Heart left ventricle (tissue), 13 donors: ENCODE data around the gene MAPKAP1.

Source experiments
- POLR2A ChIP-seq, 2 donors: fragments of 450-650 bp; IDR thresholded peaks; one replicate each; pipeline ENCODE4 v1.6.1; 2017; ENCODE audit warnings: antibody characterized with exemption in 2 of 2, mild to moderate bottlenecking in 2 of 2, moderate library complexity in 2 of 2
- TF ChIP-seq, protein P1 (sequence below), 12 donors: fragments of 200-600 bp; sonication (generic) in 4 of 12; IDR thresholded peaks; one replicate each; pipeline versions ENCODE4 v1.5.0 to v1.8.0; 2018 to 2022; ENCODE audit warnings: antibody characterized with exemption in 12 of 12, mild to moderate bottlenecking in 5 of 12
- donor health status: ischemic (EF 13 %, LVEDD 7.1; RV severe dilation, severe dysfunction).
- donor health status: DM: no; HTN: yes; CAD: no.
- donor health status: DM: no; HTN: no; CAD: no.
- donor health status: ischemic (EF 25% LVEDD 6.9; RV normal size, moderate dysfunction).
- donor health status: ischemic (EF 25% LVEDD 5.7; RV mildly dilated, moderate dysfunction).
- donor health status: ischemic (EF 35%, LVEDD 5.7; RV mildly dilated, moderate dysfunction).
- donor health status: nonischemic (EF 11% LVEDD 7.7; RV severe dilation, severe dysfunction).
- donor health status: DM: yes; HTN: yes; CAD: no.
- donor health status: PGD.
- donor health status: ischemic (EF 29% LVEDD 5.4; RV normal size, mild dysfunction).
- donor health status: nonischemic (EF 23%, LVEDD 6.1; RV moderate dilation, normal function).

DNA sequence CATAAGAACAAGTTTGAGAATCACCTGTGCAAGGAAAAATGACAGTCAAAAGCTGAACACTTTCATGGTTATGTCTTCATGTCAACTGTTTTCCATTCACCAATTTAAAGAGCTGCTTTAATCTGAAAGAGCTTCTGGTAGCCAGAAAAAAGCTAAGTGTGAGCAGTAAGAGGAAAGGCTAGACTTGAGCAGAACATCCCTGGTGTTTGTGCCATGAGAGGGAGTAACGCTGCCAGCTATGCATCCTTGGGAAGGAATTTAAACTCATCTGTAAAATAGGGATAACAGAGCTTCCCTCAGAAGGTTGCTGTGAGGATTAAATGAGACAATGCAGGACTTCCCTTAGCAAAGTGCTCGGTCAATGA is 193.7 kb downstream of the MAPKAP1 start:
- TF ChIP-seq, protein P1, sequence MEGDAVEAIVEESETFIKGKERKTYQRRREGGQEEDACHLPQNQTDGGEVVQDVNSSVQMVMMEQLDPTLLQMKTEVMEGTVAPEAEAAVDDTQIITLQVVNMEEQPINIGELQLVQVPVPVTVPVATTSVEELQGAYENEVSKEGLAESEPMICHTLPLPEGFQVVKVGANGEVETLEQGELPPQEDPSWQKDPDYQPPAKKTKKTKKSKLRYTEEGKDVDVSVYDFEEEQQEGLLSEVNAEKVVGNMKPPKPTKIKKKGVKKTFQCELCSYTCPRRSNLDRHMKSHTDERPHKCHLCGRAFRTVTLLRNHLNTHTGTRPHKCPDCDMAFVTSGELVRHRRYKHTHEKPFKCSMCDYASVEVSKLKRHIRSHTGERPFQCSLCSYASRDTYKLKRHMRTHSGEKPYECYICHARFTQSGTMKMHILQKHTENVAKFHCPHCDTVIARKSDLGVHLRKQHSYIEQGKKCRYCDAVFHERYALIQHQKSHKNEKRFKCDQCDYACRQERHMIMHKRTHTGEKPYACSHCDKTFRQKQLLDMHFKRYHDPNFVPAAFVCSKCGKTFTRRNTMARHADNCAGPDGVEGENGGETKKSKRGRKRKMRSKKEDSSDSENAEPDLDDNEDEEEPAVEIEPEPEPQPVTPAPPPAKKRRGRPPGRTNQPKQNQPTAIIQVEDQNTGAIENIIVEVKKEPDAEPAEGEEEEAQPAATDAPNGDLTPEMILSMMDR (IDR thresholded peaks at IDR 0.05) = no peak
- TF ChIP-seq POLR2A (IDR thresholded peaks at IDR 0.05) = no peak
